A673 (cell line): ENCODE measurements around the gene ENDOD1. TPM values are rescaled to one million over a fixed set of nuclear protein-coding genes. Genes with fewer than 3 reads are reported as not detected.

Source experiments
- Bru-seq: library from RNA; stranded (reverse); fragments of 400-500 nt; gene quantifications from one replicate; lab custom pipeline; 2021; lab: Mats Ljungman, UMichigan
- BruChase-seq, 2 experiments: library from RNA; stranded (reverse); fragments of 400-500 nt; gene quantifications; one replicate each; lab custom pipeline; 2021; lab: Mats Ljungman, UMichigan
- BruUV-seq: library from RNA; stranded (reverse); fragments of 400-500 nt; replicated peaks from 2 replicates; lab custom pipeline; 2021; lab: Mats Ljungman, UMichigan
- CTCF ChIA-PET: fragments of 300-600 bp; sonication (Branson Sonifier 250); formaldehyde crosslinking; loops from one replicate; lab custom pipeline; 2022; ENCODE audit warnings: antibody characterized with exemption; lab: Charles Lee
- POLR2A ChIA-PET: fragments of 300-600 bp; sonication (Branson Sonifier 250); formaldehyde crosslinking; loops from one replicate; lab custom pipeline; 2022; ENCODE audit warnings: antibody characterized with exemption; ENCODE audit not compliant: low non-redundant PET; lab: Charles Lee
- DNase-seq: peaks from one replicate; pipeline ENCODE4 v3.0.0-alpha.2; 2015; ENCODE audit warnings: low spot score
- H3K27ac ChIP-seq: fragments of 200-600 bp; sonication (generic); 2 replicates; pipeline ENCODE4 v1.5.1; 2016; ENCODE audit warnings: mixed run types, low read depth, mild to moderate bottlenecking, mixed read lengths, antibody characterized with exemption, low read length; ENCODE audit not compliant: poor library complexity, severe bottlenecking
- H3K27me3 ChIP-seq: fragments of 200-600 bp; sonication (generic); replicated peaks from 2 replicates; pipeline ENCODE4 v1.6.1; 2017; ENCODE audit warnings: mixed run types, low read depth, mild to moderate bottlenecking, mixed read lengths, antibody characterized with exemption, low read length; ENCODE audit not compliant: insufficient read depth, poor library complexity
- H3K36me3 ChIP-seq: fragments of 200-600 bp; sonication (generic); 2 replicates; pipeline ENCODE4 v1.6.1; 2016; ENCODE audit warnings: mixed run types, mild to moderate bottlenecking, mixed read lengths, antibody characterized with exemption, low read length; ENCODE audit not compliant: insufficient read depth, poor library complexity, severe bottlenecking
- H3K4me1 ChIP-seq: fragments of 200-600 bp; sonication (generic); 2 replicates; pipeline ENCODE4 v1.6.1; 2017; ENCODE audit warnings: mixed run types, mild to moderate bottlenecking, mixed read lengths, antibody characterized with exemption, low read length; ENCODE audit not compliant: insufficient read depth, poor library complexity, severe bottlenecking
- H3K4me3 ChIP-seq: fragments of 200-600 bp; sonication (generic); 2 replicates; pipeline ENCODE4 v1.5.1; 2016; ENCODE audit warnings: low read depth, mixed run types, mild to moderate bottlenecking, mixed read lengths, low read length; ENCODE audit not compliant: poor library complexity, severe bottlenecking
- H3K9me3 ChIP-seq: fragments of 200-600 bp; sonication (generic); 2 replicates; pipeline ENCODE4 v1.6.1; 2016; ENCODE audit warnings: mixed run types, low read depth, mild to moderate bottlenecking, mixed read lengths, antibody characterized with exemption, low read length; ENCODE audit not compliant: poor library complexity, severe bottlenecking
- CTCF ChIP-seq: fragments of 300-800, 200-600 bp; sonication (generic); conservative IDR thresholded peaks from 2 replicates; pipeline ENCODE4 v1.5.1; 2017; ENCODE audit warnings: low read depth, mild to moderate bottlenecking, antibody characterized with exemption, low read length, moderate library complexity, mixed read lengths
- EZH2 ChIP-seq: fragments of 200-600 bp; sonication (generic); IDR thresholded peaks from 2 replicates; pipeline ENCODE4 v1.6.1; 2017; ENCODE audit warnings: borderline replicate concordance, low read depth, mild to moderate bottlenecking, mixed read lengths, antibody characterized with exemption, low read length; ENCODE audit not compliant: poor library complexity, severe bottlenecking
- intact Hi-C: fragments of 100-400 bp; cut with micrococcal nuclease; formaldehyde crosslinking; loops from one replicate; pipeline ENCODE4 v1.10.0; 2022; ENCODE audit not compliant: unreplicated experiment
- long read RNA-seq: library from polyadenylated mRNA; stranded (forward); transcript quantifications from one replicate; pipeline ENCODE4 v2.0.0, GENCODE V29; 2022
- total RNA-seq: library from RNA; stranded (reverse); gene quantifications from 2 replicates; pipeline ENCODE4 v1.2.3, GENCODE V29; 2021

ENDOD1 gene
- total RNA-seq (6.1 and 7.3 TPM in 2 replicates), Bru-seq, nascent RNA (percentile 48 among the genes with signal in this experiment), BruChase-seq, experiment 1, labeled RNA remaining after a 2-hour chase (percentile 47 among the genes with signal in this experiment), BruChase-seq, experiment 2, labeled RNA remaining after a 6-hour chase (percentile 62 among the genes with signal in this experiment)
- long read RNA-seq, full-length matches to known transcripts = 10 of 13 reads
- long read RNA-seq, partial matches to known transcripts = 0 of 13 reads
- long read RNA-seq, other reads (novel, unspliced or antisense) = 3 of 13 reads

- no TSS peak for BruUV-seq
- TF ChIP-seq CTCF (0 out of 2 replicates have a peak, but pooled peaks have one; percentile 14), EZH2 (no peak)
- intact Hi-C loops = loop anchor here (1.0 kb wide), 1 partner anchor 21 kb away; no protein-coding TSS in a partner anchor
- no peaks in the 10 kb centered on the region for H3K36me3 ChIP-seq
- H3K27me3 ChIP-seq = no peaks in the 10 kb centered on the region
- peaks cover 3% of the 10 kb centered on the region for H3K4me1 ChIP-seq
- H3K27ac ChIP-seq = peak within 1 kb of the TSS; percentile 22
- POLR2A ChIA-PET = no interaction called here
- CTCF ChIA-PET = interaction anchor here (0.5 to 0.9 kb wide), 3 partner anchors 15 to 46 kb away, joined by 4 to 6 read pairs (median 6); partner anchors contain the start of gene SRSF8
- peak; percentile 94 for DNase-seq
- no peaks in the 10 kb centered on the region for H3K9me3 ChIP-seq
- H3K4me3 ChIP-seq = peak within 1 kb of the TSS; percentile 69
These were observed at the start of gene ENDOD1 for GRCh38 chr11:95089620-95090542. Gene ENDOD1 (plus strand): TSS chr11:95089846. CDS start chr11:95089928, 82 bp downstream.

GRCh38 chr11:95042239-95042638 lies 47.4 kb upstream of the ENDOD1 start:
- CTCF ChIA-PET = no interaction called here
- no peak overlapping the region for H3K27ac ChIP-seq
- DNase-seq = no peak
- no peak for TF ChIP-seq CTCF
- no peak for TF ChIP-seq EZH2
- intact Hi-C loops = no loop called here
- H3K27me3 ChIP-seq = peaks cover 15% of the 10 kb centered on the region
- no TSS peak for BruUV-seq
- no peak overlapping the region for H3K4me3 ChIP-seq
- no peaks in the 10 kb centered on the region for H3K4me1 ChIP-seq
- POLR2A ChIA-PET = no interaction called here
- no peaks in the 10 kb centered on the region for H3K36me3 ChIP-seq
- H3K9me3 ChIP-seq = no peaks in the 10 kb centered on the region

- CTCF ChIA-PET = no interaction called here
- no peaks in the 10 kb centered on the region for H3K4me1 ChIP-seq
- no peak overlapping the region for H3K27ac ChIP-seq
- H3K27me3 ChIP-seq = peaks cover 15% of the 10 kb centered on the region
- POLR2A ChIA-PET = no interaction called here
- H3K4me3 ChIP-seq = no peak overlapping the region
- no peaks in the 10 kb centered on the region for H3K36me3 ChIP-seq
- DNase-seq = no peak
- no TSS peak for BruUV-seq
- no peaks in the 10 kb centered on the region for H3K9me3 ChIP-seq
- TF ChIP-seq EZH2 (no peak), CTCF (no peak)
- intact Hi-C loops = no loop called here
These were observed 46.7 kb upstream of the ENDOD1 start for GRCh38 chr11:95042906-95043305.
